Measurements from ENCODE around the gene MAP4.

DNA sequence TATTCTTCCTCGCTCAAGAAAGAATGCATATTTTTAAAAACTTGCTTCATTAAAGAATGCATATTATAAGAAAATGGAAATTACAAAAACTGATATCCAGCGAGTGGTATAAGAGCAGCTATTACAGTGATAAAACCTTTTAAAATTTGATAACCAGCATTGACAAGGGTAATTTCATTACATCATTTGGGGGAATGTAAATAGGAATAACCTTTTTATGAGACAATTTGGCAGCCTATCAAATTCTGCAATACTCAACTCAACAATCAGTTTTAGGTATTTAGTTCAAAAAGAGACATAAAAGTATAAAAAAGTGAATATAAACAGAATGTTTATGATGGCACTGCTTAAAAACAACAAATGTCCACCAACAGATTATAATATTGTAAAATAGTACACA, 35.4 kb downstream of the MAP4 start:
- TF ChIP-seq, protein P1, sequence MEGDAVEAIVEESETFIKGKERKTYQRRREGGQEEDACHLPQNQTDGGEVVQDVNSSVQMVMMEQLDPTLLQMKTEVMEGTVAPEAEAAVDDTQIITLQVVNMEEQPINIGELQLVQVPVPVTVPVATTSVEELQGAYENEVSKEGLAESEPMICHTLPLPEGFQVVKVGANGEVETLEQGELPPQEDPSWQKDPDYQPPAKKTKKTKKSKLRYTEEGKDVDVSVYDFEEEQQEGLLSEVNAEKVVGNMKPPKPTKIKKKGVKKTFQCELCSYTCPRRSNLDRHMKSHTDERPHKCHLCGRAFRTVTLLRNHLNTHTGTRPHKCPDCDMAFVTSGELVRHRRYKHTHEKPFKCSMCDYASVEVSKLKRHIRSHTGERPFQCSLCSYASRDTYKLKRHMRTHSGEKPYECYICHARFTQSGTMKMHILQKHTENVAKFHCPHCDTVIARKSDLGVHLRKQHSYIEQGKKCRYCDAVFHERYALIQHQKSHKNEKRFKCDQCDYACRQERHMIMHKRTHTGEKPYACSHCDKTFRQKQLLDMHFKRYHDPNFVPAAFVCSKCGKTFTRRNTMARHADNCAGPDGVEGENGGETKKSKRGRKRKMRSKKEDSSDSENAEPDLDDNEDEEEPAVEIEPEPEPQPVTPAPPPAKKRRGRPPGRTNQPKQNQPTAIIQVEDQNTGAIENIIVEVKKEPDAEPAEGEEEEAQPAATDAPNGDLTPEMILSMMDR (IDR thresholded peaks at IDR 0.05; ENCODE audit: low read depth, low read length, missing input control) = no peak
- TF ChIP-seq, protein P2, sequence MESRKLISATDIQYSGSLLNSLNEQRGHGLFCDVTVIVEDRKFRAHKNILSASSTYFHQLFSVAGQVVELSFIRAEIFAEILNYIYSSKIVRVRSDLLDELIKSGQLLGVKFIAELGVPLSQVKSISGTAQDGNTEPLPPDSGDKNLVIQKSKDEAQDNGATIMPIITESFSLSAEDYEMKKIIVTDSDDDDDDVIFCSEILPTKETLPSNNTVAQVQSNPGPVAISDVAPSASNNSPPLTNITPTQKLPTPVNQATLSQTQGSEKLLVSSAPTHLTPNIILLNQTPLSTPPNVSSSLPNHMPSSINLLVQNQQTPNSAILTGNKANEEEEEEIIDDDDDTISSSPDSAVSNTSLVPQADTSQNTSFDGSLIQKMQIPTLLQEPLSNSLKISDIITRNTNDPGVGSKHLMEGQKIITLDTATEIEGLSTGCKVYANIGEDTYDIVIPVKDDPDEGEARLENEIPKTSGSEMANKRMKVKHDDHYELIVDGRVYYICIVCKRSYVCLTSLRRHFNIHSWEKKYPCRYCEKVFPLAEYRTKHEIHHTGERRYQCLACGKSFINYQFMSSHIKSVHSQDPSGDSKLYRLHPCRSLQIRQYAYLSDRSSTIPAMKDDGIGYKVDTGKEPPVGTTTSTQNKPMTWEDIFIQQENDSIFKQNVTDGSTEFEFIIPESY (IDR thresholded peaks at IDR 0.05) = no peak
- TF ChIP-seq FOXA2 (IDR thresholded peaks at IDR 0.05) (no peak), FOXA1 (IDR thresholded peaks at IDR 0.05) (no peak), SP1 (IDR thresholded peaks at IDR 0.05) (no peak)
- TF ChIP-seq, protein P3, sequence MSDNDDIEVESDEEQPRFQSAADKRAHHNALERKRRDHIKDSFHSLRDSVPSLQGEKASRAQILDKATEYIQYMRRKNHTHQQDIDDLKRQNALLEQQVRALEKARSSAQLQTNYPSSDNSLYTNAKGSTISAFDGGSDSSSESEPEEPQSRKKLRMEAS (IDR thresholded peaks at IDR 0.05) = no peak

Data from liver (tissue), 3 donors.